GM18873 (cell line): ENCODE results near the gene CEP68.
A peak's percentile ranks its signal among the peaks of the same experiment; 100 is the strongest.
"Not testable (repeated sequence)": the region's sequence is repeated elsewhere in the genome, so short reads cannot be mapped to it uniquely, and the experiment has no call there.

ENCODE experiments used
- ATAC-seq: cut with Tn5 transposase; IDR thresholded peaks from one replicate; pipeline ENCODE4 v1.9.1; 2021; ENCODE audit warnings: mild to moderate bottlenecking, moderate library complexity, moderate number of reproducible peaks; ENCODE audit not compliant: unreplicated experiment, low FRiP score

The CEP68 gene, protein sequence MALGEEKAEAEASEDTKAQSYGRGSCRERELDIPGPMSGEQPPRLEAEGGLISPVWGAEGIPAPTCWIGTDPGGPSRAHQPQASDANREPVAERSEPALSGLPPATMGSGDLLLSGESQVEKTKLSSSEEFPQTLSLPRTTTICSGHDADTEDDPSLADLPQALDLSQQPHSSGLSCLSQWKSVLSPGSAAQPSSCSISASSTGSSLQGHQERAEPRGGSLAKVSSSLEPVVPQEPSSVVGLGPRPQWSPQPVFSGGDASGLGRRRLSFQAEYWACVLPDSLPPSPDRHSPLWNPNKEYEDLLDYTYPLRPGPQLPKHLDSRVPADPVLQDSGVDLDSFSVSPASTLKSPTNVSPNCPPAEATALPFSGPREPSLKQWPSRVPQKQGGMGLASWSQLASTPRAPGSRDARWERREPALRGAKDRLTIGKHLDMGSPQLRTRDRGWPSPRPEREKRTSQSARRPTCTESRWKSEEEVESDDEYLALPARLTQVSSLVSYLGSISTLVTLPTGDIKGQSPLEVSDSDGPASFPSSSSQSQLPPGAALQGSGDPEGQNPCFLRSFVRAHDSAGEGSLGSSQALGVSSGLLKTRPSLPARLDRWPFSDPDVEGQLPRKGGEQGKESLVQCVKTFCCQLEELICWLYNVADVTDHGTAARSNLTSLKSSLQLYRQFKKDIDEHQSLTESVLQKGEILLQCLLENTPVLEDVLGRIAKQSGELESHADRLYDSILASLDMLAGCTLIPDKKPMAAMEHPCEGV

DNA sequence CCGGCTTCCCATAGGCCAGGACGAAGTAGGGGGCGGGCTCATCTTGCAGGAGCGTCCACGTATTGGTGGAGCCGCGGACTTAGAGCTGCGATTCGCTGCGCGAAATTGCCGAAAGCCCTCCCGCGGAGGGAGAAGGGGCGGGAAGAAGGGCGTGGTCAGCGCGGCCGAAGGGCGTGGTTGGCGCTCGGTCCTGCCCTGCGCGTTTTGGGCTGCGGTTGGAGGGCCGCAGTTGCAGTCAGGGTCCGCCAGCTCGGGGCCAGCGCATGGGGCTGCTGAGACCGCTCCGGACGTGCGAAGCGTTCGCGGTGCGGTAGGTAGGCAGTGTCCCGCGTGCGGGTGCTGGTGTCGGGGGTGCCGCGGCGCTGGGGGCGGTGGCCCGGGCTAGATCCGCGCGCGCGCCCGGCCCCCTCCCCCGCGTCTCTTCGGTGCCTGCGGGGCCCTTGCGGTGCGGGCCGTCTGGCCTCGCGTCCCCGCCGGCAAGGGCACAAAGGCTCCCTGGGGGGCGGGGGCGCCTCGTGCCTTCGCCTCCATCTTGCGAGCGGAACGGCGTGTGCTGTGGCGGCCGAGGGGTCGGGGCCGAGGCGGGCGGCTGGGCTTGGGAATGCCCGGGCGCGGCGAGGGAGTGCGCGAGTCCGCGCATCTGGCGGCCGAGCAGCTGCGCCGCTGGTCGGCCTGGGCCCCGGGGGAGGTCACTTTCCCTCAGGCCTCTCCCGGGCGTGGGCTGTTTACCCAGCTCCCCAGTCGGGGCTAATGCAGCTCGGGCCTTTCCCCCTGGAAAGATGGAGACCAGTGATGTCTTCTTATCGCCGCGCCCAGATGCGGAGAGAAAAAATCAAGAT is at the start of gene CEP68:
Gene CEP68 (plus strand): TSS at position 202 of the 839 bp plus-strand sequence. CDS start 13,029 bp downstream, outside the sequence.
- ATAC-seq, result peak; percentile 84

- no peak for ATAC-seq
Observed at GRCh38 chr2:65013776-65014175, 42.4 kb upstream of the CEP68 start.

DNA sequence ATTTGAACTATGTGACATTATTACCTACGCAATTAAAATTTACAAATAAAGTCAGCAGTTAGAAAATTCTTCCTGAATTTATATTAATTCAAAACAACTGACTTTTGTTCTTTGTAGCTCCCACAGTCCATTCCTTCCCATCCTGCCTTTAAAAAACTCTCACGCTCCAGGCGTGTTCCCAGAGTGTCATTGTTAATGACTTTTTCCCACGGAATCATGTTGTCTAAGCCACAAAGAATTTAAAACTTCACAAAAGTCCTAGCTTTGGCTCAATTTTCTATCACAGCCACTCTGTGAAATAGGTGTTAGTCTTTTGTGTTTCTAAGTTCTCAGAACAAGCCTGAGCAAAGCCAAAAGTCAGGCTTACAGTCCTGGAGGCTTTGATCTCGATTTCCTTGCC is 40.5 kb upstream of the CEP68 start:
- ATAC-seq, result no peak

DNA sequence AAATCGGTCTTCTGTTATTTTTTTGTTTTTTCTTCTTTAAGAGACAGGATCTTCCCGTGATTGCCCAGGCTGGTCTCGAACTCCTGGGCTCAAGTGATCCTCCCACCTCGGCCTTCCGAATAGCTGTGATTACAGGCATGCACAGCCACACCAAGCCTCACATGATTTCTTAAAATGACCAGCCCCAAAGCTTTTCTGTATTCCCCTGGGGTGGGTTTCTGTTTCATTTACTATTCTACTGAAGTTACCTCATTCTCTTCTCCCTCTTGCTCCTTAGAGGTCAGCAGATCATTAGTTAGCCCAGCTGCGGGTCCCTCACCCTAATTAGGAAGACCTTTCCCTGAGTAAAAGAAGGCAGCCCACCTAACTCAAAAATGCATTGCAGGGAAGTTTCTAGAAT is 39.4 kb upstream of the CEP68 start:
- no peak for ATAC-seq

DNA sequence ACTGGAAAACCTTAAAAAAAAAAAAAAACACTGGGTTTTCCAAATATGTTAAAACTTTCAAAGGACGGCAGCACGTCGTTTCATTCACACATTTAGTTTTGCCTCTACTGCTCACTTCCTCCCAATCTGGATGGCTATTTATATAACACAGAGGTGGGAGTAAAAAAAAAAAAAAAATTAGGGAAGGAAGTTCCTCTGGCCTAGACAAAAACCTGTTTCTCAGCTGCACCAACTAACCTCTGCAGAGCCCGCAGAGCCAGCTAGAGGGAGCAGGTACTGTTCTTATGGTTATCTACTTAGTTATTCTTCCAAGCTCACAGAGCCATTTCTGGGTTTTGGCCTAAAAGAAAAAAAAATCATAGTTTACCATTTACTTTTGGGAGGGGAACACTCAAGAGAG is 38.9 kb upstream of the CEP68 start:
- no peak for ATAC-seq

- no peak for ATAC-seq
Observed at GRCh38 chr2:65018141-65018582, 38.1 kb upstream of the CEP68 start.

DNA sequence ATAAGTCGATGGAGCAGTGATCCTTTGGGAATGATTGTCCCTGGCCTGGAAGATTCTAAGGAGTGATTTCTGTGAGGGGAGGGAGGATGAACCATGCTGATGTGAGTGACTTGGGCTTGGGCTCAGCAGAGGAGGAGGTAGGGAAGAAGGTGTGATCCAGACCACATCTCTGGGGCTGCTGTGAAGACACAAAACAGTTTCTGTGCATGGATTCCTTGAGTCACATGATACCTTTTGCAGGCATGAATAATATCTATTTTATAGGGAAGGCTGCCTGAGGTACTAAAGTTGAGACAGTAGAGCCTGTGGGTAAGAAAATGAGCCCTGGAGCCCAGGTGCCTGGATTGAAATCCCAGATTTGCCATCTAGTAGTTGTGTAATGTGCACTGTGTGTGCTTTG is 37.2 kb upstream of the CEP68 start:
- ATAC-seq, result no peak

- ATAC-seq, result no peak
Observed at GRCh38 chr2:65019675-65020195, 36.5 kb upstream of the CEP68 start.

GRCh38 chr2:65020251-65020650 is 36.0 kb upstream of the CEP68 start:
- not testable (repeated sequence) for ATAC-seq

DNA sequence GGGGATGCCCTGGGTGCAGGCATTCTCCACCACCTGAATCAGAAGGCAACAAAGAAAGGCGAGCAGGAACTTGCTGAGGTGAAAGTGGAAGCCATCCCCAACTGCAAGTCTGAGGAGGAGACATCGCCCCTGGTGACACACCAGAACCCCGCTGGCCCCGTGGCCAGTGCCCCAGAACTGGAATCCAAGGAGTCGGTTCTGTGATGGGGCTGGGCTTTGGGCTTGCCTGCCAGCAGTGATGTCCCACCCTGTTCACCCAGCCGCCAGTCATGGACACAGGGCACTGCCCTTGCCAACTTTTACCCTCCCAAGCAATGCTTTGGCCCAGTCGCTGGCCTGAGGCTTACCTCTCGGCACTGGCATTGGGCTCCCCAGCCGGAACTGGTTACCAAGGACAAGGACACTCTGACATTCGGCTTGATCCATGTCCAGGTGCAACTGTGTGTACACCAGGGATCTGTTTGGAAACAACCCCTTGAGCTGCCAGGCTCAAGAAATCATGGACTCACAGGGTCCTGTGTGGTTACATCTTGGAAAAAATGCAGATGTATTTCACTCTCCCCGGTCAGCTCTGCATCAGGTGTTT is 35.2 kb upstream of the CEP68 start:
- no peak for ATAC-seq

GRCh38 chr2:65021709-65022108 is 34.5 kb upstream of the CEP68 start:
- ATAC-seq, result no peak

DNA sequence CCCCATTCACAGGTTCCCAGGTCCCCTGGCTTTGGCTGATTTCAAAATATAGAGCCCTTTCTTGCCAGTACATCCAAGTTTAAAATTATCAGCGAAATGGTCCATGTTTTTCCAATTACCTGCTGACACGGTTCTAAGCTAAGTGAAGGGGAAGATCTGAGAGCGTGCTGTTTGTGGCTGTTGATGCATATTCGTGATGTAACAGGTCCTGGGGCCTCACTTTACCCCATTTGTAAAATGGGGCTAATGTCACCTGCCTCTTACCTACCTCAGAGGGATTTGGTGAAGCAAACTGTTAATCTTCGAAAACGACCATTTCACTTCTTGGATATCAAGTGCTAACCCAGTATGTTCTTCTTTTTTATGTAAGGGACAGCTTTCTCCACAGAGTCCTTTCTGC is 34.0 kb upstream of the CEP68 start:
- no peak for ATAC-seq

GRCh38 chr2:65023742-65024141 is 32.5 kb upstream of the CEP68 start:
- ATAC-seq, result no peak

GRCh38 chr2:65024149-65024829 is 31.9 kb upstream of the CEP68 start:
- ATAC-seq, result no peak

GRCh38 chr2:65025453-65026123 is 30.6 kb upstream of the CEP68 start:
- ATAC-seq, result no peak

- ATAC-seq, result no peak
Observed at GRCh38 chr2:65026154-65026553, 30.1 kb upstream of the CEP68 start.

DNA sequence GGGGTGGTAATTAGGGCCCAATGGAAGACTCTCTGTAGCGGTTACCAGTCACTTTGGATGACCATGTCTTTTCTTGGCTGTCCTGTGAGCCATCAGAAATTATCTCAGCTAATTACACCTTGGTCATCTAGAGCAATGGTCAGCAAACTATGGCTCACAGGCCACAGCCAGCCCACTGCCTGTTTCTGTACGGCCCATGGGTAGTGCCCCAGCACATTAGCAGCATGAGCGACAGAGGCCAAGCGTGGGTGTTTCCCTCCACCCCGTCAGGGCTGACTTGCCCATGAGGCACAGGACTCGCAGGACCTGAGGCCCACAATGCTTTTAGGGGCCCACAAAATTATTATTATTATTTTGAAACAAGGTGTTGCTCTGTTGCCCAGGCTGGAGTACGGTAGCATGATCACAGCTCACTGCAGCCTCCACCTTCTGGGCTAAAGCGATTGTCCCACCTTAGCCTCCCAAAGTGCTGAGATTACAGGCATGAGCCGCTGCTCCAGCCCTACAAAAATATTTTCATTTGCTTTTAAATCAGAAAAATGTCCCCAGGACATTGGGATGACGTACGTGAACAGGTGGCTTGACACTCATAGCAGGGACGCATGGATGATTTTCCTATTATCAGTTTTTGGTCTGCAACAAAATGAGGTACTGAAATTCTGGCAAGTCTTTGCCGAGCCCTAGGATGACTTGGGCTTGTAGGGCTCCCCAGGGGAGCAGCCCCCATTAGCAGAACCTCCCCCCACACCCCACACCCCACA is 29.3 kb upstream of the CEP68 start:
- no peak for ATAC-seq

GRCh38 chr2:65027616-65028244 is 28.5 kb upstream of the CEP68 start:
- no peak for ATAC-seq
